ENCODE measurements around the gene MYLK2. TPM values are rescaled to one million over a fixed set of nuclear protein-coding genes. Genes with fewer than 3 reads are reported as not detected.

The MYLK2 gene
- total RNA-seq, 2 donors from 2014 or later = 0.12 TPM; not detected in 1

DNA sequence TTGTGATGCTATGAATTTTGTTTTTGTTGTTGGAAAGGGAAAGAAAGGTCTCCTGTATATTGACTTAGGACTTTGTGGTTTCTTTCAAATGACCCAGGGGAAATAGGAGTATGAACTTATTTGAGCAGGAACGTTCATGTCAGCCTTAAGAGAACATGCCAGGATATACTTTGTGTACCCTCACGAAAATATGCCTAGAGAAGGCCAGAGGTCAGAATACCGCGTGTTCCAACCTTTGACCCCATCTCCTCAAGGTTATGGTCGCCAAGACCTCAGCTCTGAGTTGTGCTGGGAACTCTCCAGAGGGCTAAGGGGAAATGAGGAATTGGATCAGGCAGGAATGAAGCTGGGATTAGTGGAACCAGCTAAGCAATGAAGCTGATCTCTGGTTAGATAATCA is 62.8 kb downstream of the MYLK2 start:
- TF ChIP-seq, protein P1, sequence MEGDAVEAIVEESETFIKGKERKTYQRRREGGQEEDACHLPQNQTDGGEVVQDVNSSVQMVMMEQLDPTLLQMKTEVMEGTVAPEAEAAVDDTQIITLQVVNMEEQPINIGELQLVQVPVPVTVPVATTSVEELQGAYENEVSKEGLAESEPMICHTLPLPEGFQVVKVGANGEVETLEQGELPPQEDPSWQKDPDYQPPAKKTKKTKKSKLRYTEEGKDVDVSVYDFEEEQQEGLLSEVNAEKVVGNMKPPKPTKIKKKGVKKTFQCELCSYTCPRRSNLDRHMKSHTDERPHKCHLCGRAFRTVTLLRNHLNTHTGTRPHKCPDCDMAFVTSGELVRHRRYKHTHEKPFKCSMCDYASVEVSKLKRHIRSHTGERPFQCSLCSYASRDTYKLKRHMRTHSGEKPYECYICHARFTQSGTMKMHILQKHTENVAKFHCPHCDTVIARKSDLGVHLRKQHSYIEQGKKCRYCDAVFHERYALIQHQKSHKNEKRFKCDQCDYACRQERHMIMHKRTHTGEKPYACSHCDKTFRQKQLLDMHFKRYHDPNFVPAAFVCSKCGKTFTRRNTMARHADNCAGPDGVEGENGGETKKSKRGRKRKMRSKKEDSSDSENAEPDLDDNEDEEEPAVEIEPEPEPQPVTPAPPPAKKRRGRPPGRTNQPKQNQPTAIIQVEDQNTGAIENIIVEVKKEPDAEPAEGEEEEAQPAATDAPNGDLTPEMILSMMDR (IDR thresholded peaks at IDR 0.05) = no peak
- Histone ChIP-seq H3K36me3 (no peaks in the 10 kb centered on the region), H3K27me3 (no peaks in the 10 kb centered on the region), H3K4me1 (peaks cover 0 to 4% of the 10 kb centered on the region in 2 donors), H3K9me3 (peaks cover 0 to 4% of the 10 kb centered on the region in 2 donors), H3K4me3 (no peak overlapping the region), H3K27ac (no peak overlapping the region)
- DNase-seq (ENCODE audit: low spot score) = no peak

DNA sequence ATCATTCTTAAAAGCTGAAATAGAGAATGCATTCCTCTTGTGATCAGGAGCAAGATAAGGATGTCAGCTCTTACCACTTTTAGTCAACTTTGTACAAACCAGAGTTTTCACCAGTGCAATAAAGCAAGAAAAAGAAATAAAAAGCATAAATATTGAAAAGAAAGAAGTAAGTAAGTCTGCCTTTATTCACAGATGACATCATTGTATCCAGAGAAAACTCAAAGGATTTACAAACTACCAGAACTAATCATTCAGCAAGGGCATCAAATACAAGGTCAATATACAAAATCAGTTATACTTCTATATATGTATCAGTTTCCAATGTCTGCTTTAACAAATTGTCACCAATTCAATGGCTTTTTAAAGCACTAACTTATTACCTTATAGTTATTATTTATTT is 64.7 kb downstream of the MYLK2 start:
- no peaks in the 10 kb centered on the region for H3K27me3 ChIP-seq
- no peaks in the 10 kb centered on the region for H3K9me3 ChIP-seq
- no peaks in the 10 kb centered on the region for H3K36me3 ChIP-seq
- no peak overlapping the region for H3K27ac ChIP-seq
- no peak for DNase-seq (ENCODE audit: low spot score)
- H3K4me1 ChIP-seq = peaks cover 0 to 4% of the 10 kb centered on the region in 2 donors
- H3K4me3 ChIP-seq = no peak overlapping the region
- TF ChIP-seq, protein P1 (IDR thresholded peaks at IDR 0.05) = no peak

Other genes starting within 250 kb of the MYLK2 start
- 100 to 1,000 TPM; 450 to 815 TPM for gene ID1, start 214.1 kb upstream of the MYLK2 start, total RNA-seq
- gene COX4I2, start 181.4 kb upstream of the MYLK2 start, total RNA-seq = 1 to 10 TPM; 6.8 to 9.0 TPM
- 10 to 100 TPM; 84.2 to 93.5 TPM for gene BCL2L1, start 96.5 kb upstream of the MYLK2 start, total RNA-seq
- gene TPX2, start 80.1 kb upstream of the MYLK2 start, total RNA-seq = 1 to 10 TPM in 1 of 2 donors, under 1 TPM in 1; 0.20 to 2.9 TPM
- 1 to 10 TPM; 1.9 to 4.2 TPM for gene FOXS1, start 26.2 kb downstream of the MYLK2 start, total RNA-seq
- 10 to 100 TPM in 1 of 2 donors, 1 to 10 TPM in 1; 8.8 to 11.6 TPM for gene DUSP15, start 51.2 kb downstream of the MYLK2 start, total RNA-seq
- not detected for gene TTLL9, start 51.3 kb downstream of the MYLK2 start, total RNA-seq
- 1 to 10 TPM; 4.9 to 5.7 TPM for gene PDRG1, start 132.7 kb downstream of the MYLK2 start, total RNA-seq
- gene XKR7, start 148.8 kb downstream of the MYLK2 start, total RNA-seq = not detected
- gene CCM2L, start 191.1 kb downstream of the MYLK2 start, total RNA-seq = 1 to 10 TPM; 6.0 to 8.1 TPM
- 1 to 10 TPM; 2.3 to 9.2 TPM for gene HCK, start 232.9 kb downstream of the MYLK2 start, total RNA-seq